Vagina (tissue), 2 donors: ENCODE results near the gene SLC35F1. TPM values are rescaled to one million over a fixed set of nuclear protein-coding genes. Genes with fewer than 3 reads are reported as not detected.

Experiments used
- DNase-seq, 2 donors: peaks; one replicate each; pipeline ENCODE4 v3.0.0-alpha.2; 2017; ENCODE audit errors: extremely low spot score in 2 of 2
- H3K27ac ChIP-seq: fragments of 200-600 bp; sonication (generic); one replicate; pipeline ENCODE4 v1.5.1; 2019
- H3K27me3 ChIP-seq: fragments of 200-600 bp; sonication (generic); one replicate; pipeline ENCODE4 v1.5.1; 2019
- H3K36me3 ChIP-seq, 2 donors: fragments of 200-600 bp; sonication (generic); one replicate each; pipeline ENCODE4 v1.5.1; 2017 to 2019
- H3K4me1 ChIP-seq: fragments of 200-600 bp; sonication (generic); one replicate; pipeline ENCODE4 v1.5.1; 2019
- H3K4me3 ChIP-seq, 2 donors: fragments of 200-600 bp; sonication (generic); 1 replicate in 1 of 2; 2 replicates in 1 of 2; pipeline ENCODE4 v1.5.1; 2016 to 2019
- H3K9me3 ChIP-seq: fragments of 200-600 bp; sonication (generic); one replicate; pipeline ENCODE4 v1.5.1; 2019
- CTCF ChIP-seq, 3 experiments: fragments of 450-650 bp in 2 of 3; fragments of 200-600 bp in 1 of 3; sonication (generic) in 1 of 3; IDR thresholded peaks; one replicate each; pipeline ENCODE4 v1.5.1; 2017 to 2019; ENCODE audit warnings: antibody characterized with exemption in 3 of 3, mild to moderate bottlenecking in 2 of 3, moderate library complexity in 2 of 3
- POLR2A ChIP-seq, 2 donors: fragments of 450-650 bp; IDR thresholded peaks; one replicate each; pipeline ENCODE4 v1.6.1; 2017; ENCODE audit warnings: antibody characterized with exemption in 2 of 2, mild to moderate bottlenecking in 2 of 2, moderate library complexity in 2 of 2
- POLR2AphosphoS5 ChIP-seq, 2 donors: sonication (generic); formaldehyde crosslinking; IDR thresholded peaks; one replicate each; pipeline ENCODE4 v1.9.0; 2017; ENCODE audit warnings: antibody characterized with exemption in 2 of 2, mild to moderate bottlenecking in 2 of 2, low read depth in 1 of 2; ENCODE audit not compliant: insufficient read depth in 1 of 2
- intact Hi-C: fragments of 100-400 bp; cut with DNase I; formaldehyde crosslinking; loops from one replicate; pipeline ENCODE4 v1.15.1; 2023
- total RNA-seq: library from RNA; depleted of rRNA; stranded (reverse); fragments of >200 nt; gene quantifications from one replicate; pipeline ENCODE4 v1.2.3, GENCODE V29; 2016

Gene SLC35F1
- total RNA-seq, 1 donor from 2014 or later = 2.7 TPM

GRCh38 chr6:118223316-118223715 is 316.3 kb downstream of the SLC35F1 start:
- intact Hi-C loops = no loop called here
- Histone ChIP-seq H3K4me1 (no peaks in the 10 kb centered on the region), H3K27me3 (no peaks in the 10 kb centered on the region), H3K36me3 (no peaks in the 10 kb centered on the region), H3K27ac (no peak overlapping the region), H3K4me3 (no peak overlapping the region), H3K9me3 (no peaks in the 10 kb centered on the region)
- TF ChIP-seq POLR2A (IDR thresholded peaks at IDR 0.05) (no peak), CTCF (IDR thresholded peaks at IDR 0.05) (no peak), POLR2AphosphoS5 (IDR thresholded peaks at IDR 0.05; ENCODE audit: insufficient read depth in 1 of 2, low read depth in 1 of 2) (no peak)
- DNase-seq = no peak

GRCh38 chr6:118228886-118229285 is 321.8 kb downstream of the SLC35F1 start:
- Histone ChIP-seq H3K4me1 (no peaks in the 10 kb centered on the region), H3K4me3 (no peak overlapping the region), H3K9me3 (no peaks in the 10 kb centered on the region), H3K27ac (no peak overlapping the region), H3K27me3 (no peaks in the 10 kb centered on the region), H3K36me3 (no peaks in the 10 kb centered on the region)
- no peak for TF ChIP-seq POLR2A (IDR thresholded peaks at IDR 0.05)
- no peak for TF ChIP-seq CTCF (IDR thresholded peaks at IDR 0.05)
- TF ChIP-seq POLR2AphosphoS5 (IDR thresholded peaks at IDR 0.05; ENCODE audit: insufficient read depth in 1 of 2, low read depth in 1 of 2) = no peak
- intact Hi-C loops = no loop called here
- no peak for DNase-seq

DNA sequence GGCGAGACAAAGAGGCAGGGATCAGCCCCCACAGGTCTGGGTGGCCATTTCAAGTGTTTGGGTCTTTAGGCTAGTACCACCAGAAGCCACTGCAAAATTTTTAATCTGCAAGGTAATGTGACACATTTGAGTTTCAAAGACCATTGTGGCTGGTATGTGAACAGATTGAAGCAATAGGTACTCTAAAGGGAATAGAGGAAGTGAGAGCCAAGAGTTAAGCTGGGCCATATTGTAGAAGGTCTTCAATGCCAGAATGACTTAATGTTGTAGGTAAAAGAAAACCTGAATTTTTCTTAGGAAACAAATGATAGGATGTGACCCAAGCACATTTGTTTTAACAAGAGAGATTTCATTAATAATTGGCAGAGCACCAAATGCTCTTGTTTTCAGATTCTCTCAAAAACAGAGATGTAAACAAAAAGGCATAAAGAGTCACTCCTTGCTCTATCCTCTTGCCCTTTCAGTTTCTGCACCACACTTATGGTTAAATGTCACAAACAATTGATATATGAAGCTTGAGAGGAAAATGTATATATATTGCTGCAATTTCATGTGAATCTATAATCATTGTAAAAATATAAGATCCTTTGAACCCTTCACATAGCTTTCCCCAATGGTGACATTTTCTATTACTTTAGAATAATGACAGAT is 333.9 kb downstream of the SLC35F1 start:
- TF ChIP-seq POLR2A (IDR thresholded peaks at IDR 0.05) (no peak), POLR2AphosphoS5 (IDR thresholded peaks at IDR 0.05; ENCODE audit: insufficient read depth in 1 of 2, low read depth in 1 of 2) (no peak), CTCF (IDR thresholded peaks at IDR 0.05) (no peak)
- no peaks in the 10 kb centered on the region for H3K4me1 ChIP-seq
- intact Hi-C loops = no loop called here
- H3K27ac ChIP-seq = no peak overlapping the region
- H3K4me3 ChIP-seq = no peak overlapping the region
- no peaks in the 10 kb centered on the region for H3K9me3 ChIP-seq
- no peak for DNase-seq
- no peaks in the 10 kb centered on the region for H3K27me3 ChIP-seq
- no peaks in the 10 kb centered on the region for H3K36me3 ChIP-seq

- H3K4me1 ChIP-seq = no peaks in the 10 kb centered on the region
- no peaks in the 10 kb centered on the region for H3K36me3 ChIP-seq
- H3K4me3 ChIP-seq = no peak overlapping the region
- no peaks in the 10 kb centered on the region for H3K9me3 ChIP-seq
- no peaks in the 10 kb centered on the region for H3K27me3 ChIP-seq
- no peak overlapping the region for H3K27ac ChIP-seq
- TF ChIP-seq POLR2A (IDR thresholded peaks at IDR 0.05) (no peak), POLR2AphosphoS5 (IDR thresholded peaks at IDR 0.05; ENCODE audit: insufficient read depth in 1 of 2, low read depth in 1 of 2) (no peak), CTCF (IDR thresholded peaks at IDR 0.05) (no peak)
- DNase-seq = no peak
- intact Hi-C loops = no loop called here
Measured at GRCh38 chr6:118246406-118246805, 339.3 kb downstream of the SLC35F1 start.

GRCh38 chr6:118248171-118248570 is 341.1 kb downstream of the SLC35F1 start:
- no peak for DNase-seq
- intact Hi-C loops = no loop called here
- no peak for TF ChIP-seq CTCF (IDR thresholded peaks at IDR 0.05)
- TF ChIP-seq POLR2A (IDR thresholded peaks at IDR 0.05) = no peak
- TF ChIP-seq POLR2AphosphoS5 (IDR thresholded peaks at IDR 0.05; ENCODE audit: insufficient read depth in 1 of 2, low read depth in 1 of 2) = no peak
- no peaks in the 10 kb centered on the region for H3K9me3 ChIP-seq
- H3K27me3 ChIP-seq = no peaks in the 10 kb centered on the region
- no peak overlapping the region for H3K27ac ChIP-seq
- H3K4me3 ChIP-seq = no peak overlapping the region
- no peaks in the 10 kb centered on the region for H3K4me1 ChIP-seq
- H3K36me3 ChIP-seq = no peaks in the 10 kb centered on the region
